Panc1 (cell line): ENCODE data around the gene CCDC102A. TPM values are rescaled to one million over a fixed set of nuclear protein-coding genes. Genes with fewer than 3 reads are reported as not detected.

Experiments
- ATAC-seq: fragments of 200-7000 bp; cut with Tn5 transposase; 2 replicates; pipeline ENCODE4 v1.9.1; 2020; ENCODE audit warnings: mild to moderate bottlenecking, moderate library complexity
- BruUV-seq: library from RNA; stranded (reverse); fragments of 400-500 nt; replicated peaks from 2 replicates; lab custom pipeline; 2021; lab: Mats Ljungman, UMichigan
- CTCF ChIA-PET: fragments of 300-600 bp; sonication (Branson Sonifier 250); formaldehyde crosslinking; loops from one replicate; lab custom pipeline; 2022; ENCODE audit warnings: antibody characterized with exemption; lab: Charles Lee
- POLR2A ChIA-PET: fragments of 300-600 bp; sonication (Branson Sonifier 250); formaldehyde crosslinking; loops from one replicate; lab custom pipeline; 2022; ENCODE audit warnings: antibody characterized with exemption; lab: Charles Lee
- DNase-seq: peaks from one replicate; pipeline ENCODE4 v3.0.0-alpha.2; 2010; ENCODE audit warnings: low read depth, low spot score
- H3K27ac ChIP-seq: 2 replicates; pipeline ENCODE4 v1.5.1; 2011; ENCODE audit warnings: mild to moderate bottlenecking, low read length, inconsistent platforms
- H3K27me3 ChIP-seq: fragments of 200-500 bp; sonication (Bioruptor generic); 2 replicates; pipeline ENCODE4 v1.6.0; 2014; ENCODE audit warnings: low read length, inconsistent platforms; ENCODE audit not compliant: control insufficient read depth, insufficient read depth
- H3K36me3 ChIP-seq: fragments of 200-500 bp; sonication (Bioruptor generic); 2 replicates; pipeline ENCODE4 v1.5.1; 2014; ENCODE audit warnings: inconsistent platforms, mild to moderate bottlenecking, low read length, moderate library complexity; ENCODE audit not compliant: control insufficient read depth, insufficient read depth
- H3K4me1 ChIP-seq: 2 replicates; pipeline ENCODE4 v1.5.1; 2011; ENCODE audit warnings: inconsistent platforms, mild to moderate bottlenecking, low read length, moderate library complexity; ENCODE audit not compliant: control insufficient read depth, insufficient read depth
- H3K4me3 ChIP-seq, 2 experiments: 2 replicates each; pipeline ENCODE4 v1.5.1; 2011 to 2012; ENCODE audit warnings: low read depth in 2 of 2, low read length in 2 of 2, mild to moderate bottlenecking in 2 of 2, inconsistent platforms in 1 of 2, moderate library complexity in 1 of 2
- H3K9me3 ChIP-seq: fragments of 200-500 bp; sonication (Bioruptor generic); 2 replicates; pipeline ENCODE4 v1.5.1; 2014; ENCODE audit warnings: low read depth, mild to moderate bottlenecking, inconsistent platforms, low read length, moderate library complexity; ENCODE audit not compliant: control insufficient read depth, insufficient read depth
- POLR2AphosphoS5 ChIP-seq: IDR thresholded peaks from 2 replicates; pipeline ENCODE4 v1.6.1; 2012; ENCODE audit warnings: mild to moderate bottlenecking, low read depth, low read length, moderate library complexity
- SIN3A ChIP-seq: IDR thresholded peaks from 2 replicates; pipeline ENCODE4 v1.6.1; 2012; ENCODE audit warnings: low read depth, mild to moderate bottlenecking, low read length, moderate library complexity, borderline replicate concordance; ENCODE audit not compliant: insufficient read depth
- TCF7L2 ChIP-seq: IDR thresholded peaks from 2 replicates; pipeline ENCODE4 v1.6.1; 2011; ENCODE audit warnings: mild to moderate bottlenecking, low read depth, low read length, inconsistent platforms
- in situ Hi-C: cut with HindIII; loops from 2 replicates; pipeline ENCODE4 v1.10.0; 2016; ENCODE audit warnings: low sequenced_read_pairs, low pct_unique_long_range_greater_than_20kb
- intact Hi-C: fragments of 100-400 bp; cut with micrococcal nuclease; formaldehyde crosslinking; loops from one replicate; pipeline ENCODE4 v1.10.0; 2022; ENCODE audit not compliant: unreplicated experiment
- total RNA-seq: library from RNA; stranded (reverse); gene quantifications from one replicate; pipeline ENCODE4 v1.2.1, GENCODE V29; 2021; ENCODE audit not compliant: unreplicated experiment
- TF ChIP-seq, protein P1 (sequence below): fragments of 450-650 bp; IDR thresholded peaks from 2 replicates; pipeline ENCODE4 v1.5.1; 2017; ENCODE audit warnings: mild to moderate bottlenecking
- TF ChIP-seq, protein P2 (sequence below), 2 experiments: IDR thresholded peaks; 2 replicates each; pipeline ENCODE4 v1.6.1; 2011 to 2012; ENCODE audit warnings: low read depth in 2 of 2, control low read depth in 1 of 2, low read length in 1 of 2, mild to moderate bottlenecking in 1 of 2, moderate library complexity in 1 of 2; ENCODE audit not compliant: insufficient read depth in 1 of 2

CCDC102A gene
- total RNA-seq, 1 experiment from 2014 or later = 12.9 TPM

DNA sequence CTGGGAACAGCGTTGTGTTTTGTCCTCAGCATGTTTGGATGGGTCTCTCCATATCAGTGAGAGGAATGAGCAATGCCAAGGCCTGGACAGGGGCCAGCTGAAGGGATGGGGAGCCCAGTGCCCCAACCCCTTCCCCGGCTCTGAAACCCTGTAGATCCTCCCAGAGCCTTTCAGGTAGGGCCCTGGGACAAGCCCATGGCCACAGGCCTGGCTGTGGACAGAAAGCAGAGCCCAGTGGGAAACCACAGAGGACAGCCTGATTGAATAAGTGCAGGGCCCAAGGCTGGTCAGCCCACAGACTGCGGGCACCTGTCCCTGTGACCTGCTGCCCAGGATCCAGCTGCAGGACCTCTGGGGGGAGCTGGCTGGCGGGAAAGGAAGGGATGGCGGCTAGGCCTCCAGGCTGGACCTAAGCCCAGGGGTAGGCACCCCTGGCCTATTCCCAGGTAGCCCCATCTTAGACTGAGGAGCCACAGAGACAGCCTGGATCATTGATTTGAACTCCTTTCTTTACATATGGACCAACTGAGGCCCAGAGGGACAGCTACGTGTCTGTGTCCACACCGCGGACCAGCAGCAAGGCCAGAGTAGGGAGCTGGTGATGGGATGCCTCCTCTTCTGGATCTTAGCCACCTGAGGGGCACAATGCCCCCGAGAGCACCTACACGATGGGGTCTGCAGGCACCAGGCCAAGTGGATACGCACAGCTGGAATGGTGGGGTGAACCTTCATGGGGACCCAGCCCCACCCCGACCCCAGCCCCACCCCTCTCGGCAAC is 1.3 kb downstream of the CCDC102A start:
- no peaks in the 10 kb centered on the region for H3K36me3 ChIP-seq
- no TSS peak for BruUV-seq
- H3K4me1 ChIP-seq = peaks cover 12% of the 10 kb centered on the region
- H3K9me3 ChIP-seq = no peaks in the 10 kb centered on the region
- no peaks in the 10 kb centered on the region for H3K27me3 ChIP-seq
- POLR2A ChIA-PET = no interaction called here
- intact Hi-C loops = no loop called here
- CTCF ChIA-PET = no interaction called here
- ATAC-seq = no peak
- no peak for DNase-seq
- TF ChIP-seq, protein P1, sequence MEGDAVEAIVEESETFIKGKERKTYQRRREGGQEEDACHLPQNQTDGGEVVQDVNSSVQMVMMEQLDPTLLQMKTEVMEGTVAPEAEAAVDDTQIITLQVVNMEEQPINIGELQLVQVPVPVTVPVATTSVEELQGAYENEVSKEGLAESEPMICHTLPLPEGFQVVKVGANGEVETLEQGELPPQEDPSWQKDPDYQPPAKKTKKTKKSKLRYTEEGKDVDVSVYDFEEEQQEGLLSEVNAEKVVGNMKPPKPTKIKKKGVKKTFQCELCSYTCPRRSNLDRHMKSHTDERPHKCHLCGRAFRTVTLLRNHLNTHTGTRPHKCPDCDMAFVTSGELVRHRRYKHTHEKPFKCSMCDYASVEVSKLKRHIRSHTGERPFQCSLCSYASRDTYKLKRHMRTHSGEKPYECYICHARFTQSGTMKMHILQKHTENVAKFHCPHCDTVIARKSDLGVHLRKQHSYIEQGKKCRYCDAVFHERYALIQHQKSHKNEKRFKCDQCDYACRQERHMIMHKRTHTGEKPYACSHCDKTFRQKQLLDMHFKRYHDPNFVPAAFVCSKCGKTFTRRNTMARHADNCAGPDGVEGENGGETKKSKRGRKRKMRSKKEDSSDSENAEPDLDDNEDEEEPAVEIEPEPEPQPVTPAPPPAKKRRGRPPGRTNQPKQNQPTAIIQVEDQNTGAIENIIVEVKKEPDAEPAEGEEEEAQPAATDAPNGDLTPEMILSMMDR = no peak
- TF ChIP-seq POLR2AphosphoS5 (no peak), TCF7L2 (no peak), SIN3A (no peak)
- TF ChIP-seq, protein P2, sequence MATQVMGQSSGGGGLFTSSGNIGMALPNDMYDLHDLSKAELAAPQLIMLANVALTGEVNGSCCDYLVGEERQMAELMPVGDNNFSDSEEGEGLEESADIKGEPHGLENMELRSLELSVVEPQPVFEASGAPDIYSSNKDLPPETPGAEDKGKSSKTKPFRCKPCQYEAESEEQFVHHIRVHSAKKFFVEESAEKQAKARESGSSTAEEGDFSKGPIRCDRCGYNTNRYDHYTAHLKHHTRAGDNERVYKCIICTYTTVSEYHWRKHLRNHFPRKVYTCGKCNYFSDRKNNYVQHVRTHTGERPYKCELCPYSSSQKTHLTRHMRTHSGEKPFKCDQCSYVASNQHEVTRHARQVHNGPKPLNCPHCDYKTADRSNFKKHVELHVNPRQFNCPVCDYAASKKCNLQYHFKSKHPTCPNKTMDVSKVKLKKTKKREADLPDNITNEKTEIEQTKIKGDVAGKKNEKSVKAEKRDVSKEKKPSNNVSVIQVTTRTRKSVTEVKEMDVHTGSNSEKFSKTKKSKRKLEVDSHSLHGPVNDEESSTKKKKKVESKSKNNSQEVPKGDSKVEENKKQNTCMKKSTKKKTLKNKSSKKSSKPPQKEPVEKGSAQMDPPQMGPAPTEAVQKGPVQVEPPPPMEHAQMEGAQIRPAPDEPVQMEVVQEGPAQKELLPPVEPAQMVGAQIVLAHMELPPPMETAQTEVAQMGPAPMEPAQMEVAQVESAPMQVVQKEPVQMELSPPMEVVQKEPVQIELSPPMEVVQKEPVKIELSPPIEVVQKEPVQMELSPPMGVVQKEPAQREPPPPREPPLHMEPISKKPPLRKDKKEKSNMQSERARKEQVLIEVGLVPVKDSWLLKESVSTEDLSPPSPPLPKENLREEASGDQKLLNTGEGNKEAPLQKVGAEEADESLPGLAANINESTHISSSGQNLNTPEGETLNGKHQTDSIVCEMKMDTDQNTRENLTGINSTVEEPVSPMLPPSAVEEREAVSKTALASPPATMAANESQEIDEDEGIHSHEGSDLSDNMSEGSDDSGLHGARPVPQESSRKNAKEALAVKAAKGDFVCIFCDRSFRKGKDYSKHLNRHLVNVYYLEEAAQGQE (IDR thresholded peaks at IDR 0.05; ENCODE audit: insufficient read depth in 1 of 2, low read depth in 2 of 2, low read length in 1 of 2) = no peak
- in situ Hi-C loops = no loop called here
- peak overlapping the region; percentile 64 to 65 for H3K4me3 ChIP-seq
- H3K27ac ChIP-seq = peak overlapping the region; percentile 80

DNA sequence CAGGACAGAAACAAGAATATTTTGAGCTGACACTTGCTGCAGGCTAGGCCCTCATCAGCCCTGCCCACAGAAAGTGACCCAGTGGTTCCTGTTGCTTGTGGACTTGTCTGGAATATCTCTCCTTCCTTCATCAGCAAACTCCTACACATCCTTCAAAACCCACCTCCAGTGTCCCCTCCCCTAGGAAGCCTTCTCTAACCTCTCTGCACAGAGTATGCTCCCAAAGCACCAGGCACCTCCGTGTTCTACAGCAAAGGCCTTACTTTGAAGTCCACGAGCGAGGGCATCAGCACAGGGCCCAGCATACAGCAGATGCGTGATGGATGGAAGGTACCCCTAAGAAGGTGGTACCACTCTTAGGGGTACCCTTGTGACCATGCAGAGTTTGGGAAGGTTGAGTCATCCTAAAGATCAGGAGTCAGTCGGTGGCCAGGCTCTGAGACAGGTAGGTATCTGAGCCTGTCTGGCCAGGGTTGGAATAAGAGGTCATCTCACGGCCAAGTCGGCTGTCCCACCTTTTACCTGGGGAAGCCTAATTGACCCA is 2.0 kb downstream of the CCDC102A start:
- H3K9me3 ChIP-seq = no peaks in the 10 kb centered on the region
- H3K4me3 ChIP-seq = no peak overlapping the region
- ATAC-seq (no peak), DNase-seq (no peak)
- no peak overlapping the region for H3K27ac ChIP-seq
- intact Hi-C loops = no loop called here
- POLR2A ChIA-PET = no interaction called here
- in situ Hi-C loops = no loop called here
- no peak for TF ChIP-seq SIN3A
- TF ChIP-seq, protein P2 (IDR thresholded peaks at IDR 0.05; ENCODE audit: insufficient read depth in 1 of 2, low read depth in 2 of 2, low read length in 1 of 2) = no peak
- TF ChIP-seq, protein P1 = no peak
- TF ChIP-seq POLR2AphosphoS5 = no peak
- no peak for TF ChIP-seq TCF7L2
- no peaks in the 10 kb centered on the region for H3K36me3 ChIP-seq
- no peaks in the 10 kb centered on the region for H3K27me3 ChIP-seq
- CTCF ChIA-PET = no interaction called here
- H3K4me1 ChIP-seq = peaks cover 12% of the 10 kb centered on the region
- BruUV-seq = no TSS peak
